Cardiac muscle cell (in vitro differentiated cells and primary cell): Measurements from ENCODE around the gene HERC3. TPM values are rescaled to one million over a fixed set of nuclear protein-coding genes. Genes with fewer than 3 reads are reported as not detected.

ENCODE experiments used
- DNase-seq, 2 donors: peaks; one replicate each; pipeline versions ENCODE4 v3.0.0 to v3.0.0-alpha.2; 2010 to 2017; ENCODE audit warnings: low read depth in 1 of 2, low spot score in 1 of 2
- H3K27ac ChIP-seq: fragments of 200-600 bp; sonication (generic); 2 replicates; pipeline ENCODE4 v1.5.1; 2016
- H3K27me3 ChIP-seq: fragments of 200-600 bp; sonication (generic); 2 replicates; pipeline ENCODE4 v1.6.0; 2016; ENCODE audit warnings: control low read depth
- H3K36me3 ChIP-seq: fragments of 200-600 bp; sonication (generic); 2 replicates; pipeline ENCODE4 v1.5.1; 2016; ENCODE audit warnings: control low read depth
- H3K4me1 ChIP-seq: fragments of 200-600 bp; sonication (generic); 2 replicates; pipeline ENCODE4 v1.8.1; 2017; ENCODE audit warnings: low read depth, mild to moderate bottlenecking, mixed run types
- H3K4me3 ChIP-seq: fragments of 200-600 bp; sonication (generic); 2 replicates; pipeline ENCODE4 v1.5.1; 2016; ENCODE audit warnings: mild to moderate bottlenecking
- H3K9me3 ChIP-seq: fragments of 200-600 bp; sonication (generic); 2 replicates; pipeline ENCODE4 v1.5.1; 2017; ENCODE audit warnings: low read depth, mild to moderate bottlenecking, control low read depth
- CTCF ChIP-seq: IDR thresholded peaks from 2 replicates; pipeline ENCODE4 v1.5.1; 2012; ENCODE audit warnings: low read depth, mild to moderate bottlenecking, low read length
- polyA plus RNA-seq: library from polyadenylated mRNA; unstranded; fragments of >200 nt; fragmentation: Nextera tagmentation; extraction: Ambion mirVana; gene quantifications from 2 replicates; pipeline ENCODE4 v1.2.1, GENCODE V29; 2016
- total RNA-seq: library from RNA; depleted of rRNA; stranded (reverse); fragments of >200 nt; gene quantifications from 2 replicates; pipeline ENCODE4 v1.2.3, GENCODE V29; 2016

HERC3 gene
- total and polyA plus RNA-seq, 2 experiments from 2014 or later = 29.4 to 35.3 TPM

- no peak for DNase-seq
- Histone ChIP-seq H3K4me1 (no peaks in the 10 kb centered on the region), H3K27me3 (no peaks in the 10 kb centered on the region), H3K9me3 (no peaks in the 10 kb centered on the region), H3K4me3 (no peak overlapping the region), H3K36me3 (peaks cover 6% of the 10 kb centered on the region), H3K27ac (no peak overlapping the region)
- TF ChIP-seq CTCF = no peak
These were observed 67.6 kb downstream of the HERC3 start for GRCh38 chr4:88659890-88660208.

- DNase-seq = peak in 1 of 2 donors; percentile 19
These were observed 68.4 kb downstream of the HERC3 start for GRCh38 chr4:88660446-88661294.

GRCh38 chr4:88661739-88662138 is 69.5 kb downstream of the HERC3 start:
- H3K27me3 ChIP-seq = no peaks in the 10 kb centered on the region
- no peaks in the 10 kb centered on the region for H3K4me1 ChIP-seq
- H3K36me3 ChIP-seq = no peaks in the 10 kb centered on the region
- H3K4me3 ChIP-seq = no peak overlapping the region
- H3K9me3 ChIP-seq = no peaks in the 10 kb centered on the region
- TF ChIP-seq CTCF = no peak
- no peak overlapping the region for H3K27ac ChIP-seq
- peak in 1 of 2 donors; percentile 43 for DNase-seq

More at GRCh38 chr4:88660446-88661294, 68.4 kb downstream of the HERC3 start:
- Histone ChIP-seq H3K9me3 (no peaks in the 10 kb centered on the region), H3K36me3 (peaks cover 4% of the 10 kb centered on the region), H3K27ac (no peak overlapping the region), H3K4me1 (no peaks in the 10 kb centered on the region), H3K27me3 (no peaks in the 10 kb centered on the region), H3K4me3 (no peak overlapping the region)
- TF ChIP-seq CTCF = no peak

- Histone ChIP-seq H3K4me3 (no peak overlapping the region), H3K27ac (no peak overlapping the region), H3K27me3 (no peaks in the 10 kb centered on the region), H3K4me1 (no peaks in the 10 kb centered on the region), H3K36me3 (peaks cover 15% of the 10 kb centered on the region), H3K9me3 (no peaks in the 10 kb centered on the region)
- DNase-seq = peak; percentile 61 to 64
- TF ChIP-seq CTCF = peak; percentile 82
These were observed 80.7 kb downstream of the HERC3 start for GRCh38 chr4:88672987-88673386.

GRCh38 chr4:88673886-88674285 is 81.6 kb downstream of the HERC3 start:
- no peak overlapping the region for H3K4me3 ChIP-seq
- no peaks in the 10 kb centered on the region for H3K9me3 ChIP-seq
- no peak for DNase-seq
- peaks cover 13% of the 10 kb centered on the region for H3K36me3 ChIP-seq
- TF ChIP-seq CTCF = no peak
- H3K4me1 ChIP-seq = no peaks in the 10 kb centered on the region
- H3K27ac ChIP-seq = no peak overlapping the region
- H3K27me3 ChIP-seq = no peaks in the 10 kb centered on the region
